ENCODE data around the gene SPTAN1.

GRCh38 chr9:128617943-128618342, 65.6 kb downstream of the SPTAN1 start:
- TF ChIP-seq POLR2AphosphoS5 (IDR thresholded peaks at IDR 0.05; ENCODE audit: insufficient read depth in 1 of 2, low read depth in 1 of 2) = no peak
- TF ChIP-seq CTCF (IDR thresholded peaks at IDR 0.05) = no peak
